Measurements from ENCODE around the gene SFXN5.

Gene SFXN5

GRCh38 chr2:73004889-73005596 is 66.5 kb downstream of the SFXN5 start:
- no peak for TF ChIP-seq CTCF (IDR thresholded peaks at IDR 0.05)

GRCh38 chr2:73004466-73004865 is 67.0 kb downstream of the SFXN5 start:
- no peak for TF ChIP-seq CTCF (IDR thresholded peaks at IDR 0.05)

- TF ChIP-seq CTCF (IDR thresholded peaks at IDR 0.05): no peak
These were observed 68.5 kb downstream of the SFXN5 start for GRCh38 chr2:73003027-73003426.

GRCh38 chr2:73000808-73001570 is 70.5 kb downstream of the SFXN5 start:
- TF ChIP-seq CTCF (IDR thresholded peaks at IDR 0.05): no peak

DNA sequence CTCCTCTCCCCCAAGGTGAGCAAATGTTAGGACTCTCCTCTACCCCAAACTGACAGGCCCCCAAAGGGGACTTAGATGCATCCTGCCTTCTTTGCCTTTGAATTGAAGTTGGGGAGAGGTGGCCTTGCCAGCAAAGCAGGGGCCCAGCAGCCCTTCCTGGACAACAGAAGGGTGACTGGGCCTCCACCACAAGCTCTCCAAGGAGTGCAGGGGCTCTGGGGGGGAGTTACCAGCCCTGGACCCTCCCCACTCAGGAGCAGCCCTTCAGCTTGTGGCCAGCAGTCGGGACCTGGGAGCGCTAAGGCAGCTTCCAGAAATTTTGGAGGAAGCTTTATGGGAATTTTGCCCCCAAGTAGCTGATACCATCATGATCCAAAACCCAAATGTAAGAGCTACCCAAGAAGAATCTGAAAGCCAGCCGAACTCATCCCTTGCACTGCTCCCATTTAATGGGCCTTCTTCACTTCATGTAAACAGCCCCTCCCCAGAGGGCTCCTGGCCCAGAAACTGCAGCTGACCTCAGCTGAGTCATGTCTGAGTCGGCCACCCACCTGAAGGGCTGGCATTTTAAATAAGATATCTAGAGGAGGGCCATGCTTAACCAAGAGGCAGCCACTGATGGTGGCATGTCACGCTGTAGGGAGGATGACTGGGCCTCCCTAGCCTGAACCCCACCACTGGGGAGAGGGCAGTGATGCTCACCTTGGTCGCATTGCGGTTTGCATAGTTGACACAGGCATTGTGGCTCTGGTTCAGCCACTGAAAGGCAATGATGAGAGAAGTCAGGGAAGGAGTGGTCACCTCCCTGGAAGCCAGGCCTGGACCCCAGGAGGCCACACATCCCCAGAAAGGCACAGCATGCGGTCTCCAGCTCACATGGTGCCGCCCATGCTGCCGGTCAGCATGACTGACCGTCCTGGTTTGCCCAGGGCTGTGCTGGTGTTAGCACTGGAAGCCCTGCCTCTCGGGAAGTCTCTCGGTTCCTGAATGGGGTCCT is 71.5 kb downstream of the SFXN5 start:
- TF ChIP-seq CTCF (IDR thresholded peaks at IDR 0.05): no peak

- TF ChIP-seq CTCF (IDR thresholded peaks at IDR 0.05): no peak
These were observed 72.8 kb downstream of the SFXN5 start for GRCh38 chr2:72998724-72999123.

DNA sequence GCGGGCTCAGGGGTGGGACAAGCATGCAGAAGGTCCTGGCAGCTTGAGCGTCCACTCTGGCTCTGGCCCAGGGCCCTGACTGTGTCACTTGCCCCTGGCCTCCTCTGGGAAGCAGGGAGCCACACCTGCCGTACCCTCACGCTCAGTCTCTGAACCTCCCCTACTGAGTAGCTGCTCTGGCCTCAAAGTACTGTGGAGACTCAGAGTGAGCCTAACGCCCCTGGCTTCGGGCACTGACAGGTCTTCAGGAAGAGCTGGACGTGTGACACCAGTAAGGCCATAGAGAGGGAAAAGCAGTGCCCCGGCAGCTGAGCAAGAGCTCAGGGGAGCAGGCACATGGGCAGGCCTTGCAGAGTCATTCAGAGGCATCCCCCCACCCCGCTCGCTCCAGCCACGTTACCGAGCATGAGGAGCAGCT is 73.3 kb downstream of the SFXN5 start:
- TF ChIP-seq CTCF (IDR thresholded peaks at IDR 0.05): no peak
